GM23338 (cell line): ENCODE measurements around the gene ATOSA. TPM values are rescaled to one million over a fixed set of nuclear protein-coding genes. Genes with fewer than 3 reads are reported as not detected.

Source experiments
- ATAC-seq: fragments of 200-7000 bp; cut with Tn5 transposase; 3 replicates; pipeline ENCODE4 v1.9.1; 2020
- DNase-seq: peaks from one replicate; pipeline ENCODE4 v3.0.0-alpha.2; 2015; ENCODE audit warnings: low spot score
- H2AFZ ChIP-seq: fragments of 200-600 bp; sonication (generic); 2 replicates; pipeline ENCODE4 v1.8.0; 2016; ENCODE audit warnings: antibody characterized with exemption, mild to moderate bottlenecking, moderate library complexity
- H3F3A ChIP-seq: fragments of 200-600 bp; sonication (generic); replicated peaks from 2 replicates; pipeline ENCODE4 v1.8.0; 2017; ENCODE audit warnings: antibody characterized with exemption, mixed run types, low read depth
- H3K27ac ChIP-seq: fragments of 200-600 bp; sonication (generic); 2 replicates; pipeline ENCODE4 v1.6.1; 2016; ENCODE audit warnings: low read depth
- H3K27me3 ChIP-seq: fragments of 200-600 bp; sonication (generic); 2 replicates; pipeline ENCODE4 v1.8.0; 2016; ENCODE audit warnings: mild to moderate bottlenecking, mixed run types, moderate library complexity; ENCODE audit not compliant: insufficient read depth
- H3K36me3 ChIP-seq: fragments of 200-600 bp; sonication (generic); 2 replicates; pipeline ENCODE4 v1.8.0; 2016; ENCODE audit warnings: mild to moderate bottlenecking; ENCODE audit not compliant: insufficient read depth
- H3K4me1 ChIP-seq: fragments of 200-600 bp; sonication (generic); 2 replicates; pipeline ENCODE4 v1.8.0; 2016; ENCODE audit warnings: mild to moderate bottlenecking, moderate library complexity; ENCODE audit not compliant: insufficient read depth
- H3K4me2 ChIP-seq: fragments of 200-600 bp; sonication (generic); 2 replicates; pipeline ENCODE4 v1.7.1; 2017; ENCODE audit warnings: mixed run types
- H3K4me3 ChIP-seq: fragments of 200-600 bp; sonication (generic); 2 replicates; pipeline ENCODE4 v1.6.1; 2016; ENCODE audit warnings: mixed run types
- H3K79me2 ChIP-seq: fragments of 200-600 bp; sonication (generic); replicated peaks from 2 replicates; pipeline ENCODE4 v1.8.0; 2017; ENCODE audit warnings: mild to moderate bottlenecking; ENCODE audit not compliant: insufficient read depth
- H3K9me2 ChIP-seq: fragments of 200-600 bp; sonication (generic); 2 replicates; pipeline ENCODE4 v1.8.0; 2017; ENCODE audit not compliant: insufficient read depth
- H4K20me1 ChIP-seq: fragments of 200-600 bp; sonication (generic); replicated peaks from 2 replicates; pipeline ENCODE4 v1.8.0; 2017; ENCODE audit warnings: mild to moderate bottlenecking; ENCODE audit not compliant: insufficient read depth
- H3K27ac Mint-ChIP-seq: 2 replicates; pipeline ENCODE4 v1.8.0; 2020; ENCODE audit warnings: inconsistent platforms, mild to moderate bottlenecking, moderate library complexity, mixed read lengths
- H3K27me3 Mint-ChIP-seq: 3 replicates; pipeline ENCODE4 v1.8.0; 2022; ENCODE audit warnings: low read depth, mild to moderate bottlenecking, moderate library complexity, mixed read lengths, inconsistent platforms; ENCODE audit not compliant: insufficient read depth, poor library complexity
- H3K36me3 Mint-ChIP-seq: 3 replicates; pipeline ENCODE4 v1.8.0; 2021; ENCODE audit warnings: low read depth, mild to moderate bottlenecking, inconsistent platforms, moderate library complexity, mixed read lengths
- H3K4me1 Mint-ChIP-seq: 3 replicates; pipeline ENCODE4 v1.8.0; 2020; ENCODE audit warnings: mild to moderate bottlenecking, inconsistent platforms, mixed read lengths
- H3K4me3 Mint-ChIP-seq: 3 replicates; pipeline ENCODE4 v1.8.0; 2021; ENCODE audit warnings: moderate library complexity, mild to moderate bottlenecking, inconsistent platforms, mixed read lengths
- H3K9me3 Mint-ChIP-seq: 3 replicates; pipeline ENCODE4 v1.8.0; 2020; ENCODE audit warnings: moderate library complexity, mild to moderate bottlenecking, inconsistent platforms, mixed read lengths
- CTCF ChIP-seq, 2 experiments: fragments of 200-600 bp in 1 of 2; sonication (generic) in 1 of 2; conservative IDR thresholded peaks; 2 replicates each; pipeline versions ENCODE4 v1.5.1 to v1.6.1; 2016 to 2017; ENCODE audit warnings: antibody characterized with exemption in 2 of 2, low read depth in 2 of 2, mild to moderate bottlenecking in 2 of 2, moderate library complexity in 1 of 2
- ETS1 ChIP-seq: IDR thresholded peaks from 2 replicates; pipeline ENCODE4 v1.6.1; 2016; ENCODE audit warnings: antibody characterized with exemption
- NANOG ChIP-seq: IDR thresholded peaks from 2 replicates; pipeline ENCODE4 v1.6.1; 2016; ENCODE audit warnings: antibody characterized with exemption, borderline replicate concordance
- POLR2AphosphoS5 ChIP-seq: IDR thresholded peaks from 2 replicates; pipeline ENCODE4 v1.6.1; 2016; ENCODE audit warnings: antibody characterized with exemption, low read depth
- REST ChIP-seq: IDR thresholded peaks from one replicate; pipeline ENCODE4 v1.6.1; 2018; ENCODE audit warnings: antibody characterized with exemption; ENCODE audit not compliant: unreplicated experiment
- STAT1 ChIP-seq: IDR thresholded peaks from one replicate; pipeline ENCODE4 v1.6.1; 2016; ENCODE audit warnings: antibody characterized with exemption; ENCODE audit not compliant: unreplicated experiment
- ZNF114 ChIP-seq: fragments of 250-450 bp; sonication (Bioruptor Pico); IDR thresholded peaks from 2 replicates; pipeline ENCODE4 v1.5.0; 2020; ENCODE audit warnings: mild to moderate bottlenecking, moderate library complexity
- ZNF331 ChIP-seq: fragments of 250-450 bp; sonication (Bioruptor Pico); IDR thresholded peaks from 2 replicates; pipeline ENCODE4 v1.5.0; 2020; ENCODE audit warnings: low read depth, mild to moderate bottlenecking, moderate library complexity
- polyA plus RNA-seq: library from polyadenylated mRNA; unstranded; fragments of >200 nt; fragmentation: Nextera tagmentation; extraction: Ambion mirVana; gene quantifications from 2 replicates; pipeline ENCODE4 v1.2.1, GENCODE V29; 2016
- total RNA-seq: library from RNA; depleted of rRNA; stranded (reverse); fragments of >200 nt; shearing (Covaris generic); gene quantifications from 2 replicates; pipeline ENCODE4 v1.2.3, GENCODE V29; 2014

The ATOSA gene
- total and polyA plus RNA-seq, 2 experiments from 2014 or later = 6.2 to 14.0 TPM

GRCh38 chr15:52658955-52659354 lies 20.2 kb downstream of the ATOSA start:
- H3K27ac ChIP-seq = no peak overlapping the region
- no peaks in the 10 kb centered on the region for H3K4me1 Mint-ChIP-seq
- no peaks in the 10 kb centered on the region for H3K36me3 Mint-ChIP-seq
- no peaks in the 10 kb centered on the region for H3K9me3 Mint-ChIP-seq
- 0 out of 2 replicates have a peak, but pooled peaks cover 4% of the 10 kb centered on the region for H3K4me1 ChIP-seq
- no peak overlapping the region for H3K4me3 Mint-ChIP-seq
- H3K4me3 ChIP-seq = no peak overlapping the region
- no peaks in the 10 kb centered on the region for H3F3A ChIP-seq
- peaks cover 4% of the 10 kb centered on the region for H3K27me3 Mint-ChIP-seq
- H3K4me2 ChIP-seq = no peak overlapping the region
- H2AFZ ChIP-seq = no peak overlapping the region
- no peaks in the 10 kb centered on the region for H3K36me3 ChIP-seq
- no peak overlapping the region; the same call in 1 of the 2 replicates for H3K27ac Mint-ChIP-seq
- no peaks in the 10 kb centered on the region for H3K79me2 ChIP-seq
- H3K9me2 ChIP-seq = no peaks in the 10 kb centered on the region
- H3K27me3 ChIP-seq = no peaks in the 10 kb centered on the region
- TF ChIP-seq ZNF331 (no peak), REST (no peak)
- no peak for ATAC-seq
- DNase-seq = no peak
- H4K20me1 ChIP-seq = no peaks in the 10 kb centered on the region

DNA sequence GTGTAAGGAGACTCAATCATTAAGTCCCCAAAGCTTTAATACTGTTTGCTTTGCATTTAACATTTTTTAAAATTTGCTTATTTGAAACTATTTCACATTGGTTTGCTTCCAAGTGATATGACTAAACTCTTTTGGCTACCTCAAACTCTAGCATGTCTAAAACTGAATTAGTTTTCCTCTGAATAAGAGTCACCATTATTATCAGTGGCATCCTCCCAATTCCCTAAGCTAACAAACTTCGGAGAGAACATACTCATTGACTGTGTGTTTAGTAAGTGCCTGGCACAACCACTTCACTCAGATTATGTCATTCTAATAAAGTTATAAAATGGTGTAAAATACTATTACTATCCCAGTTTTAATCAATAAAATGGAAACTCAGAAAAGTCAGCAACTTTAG lies 21.9 kb downstream of the ATOSA start:
- H3K79me2 ChIP-seq = no peaks in the 10 kb centered on the region
- H3K4me3 ChIP-seq = no peak overlapping the region
- H3K27me3 Mint-ChIP-seq = peaks cover 4% of the 10 kb centered on the region
- H3K9me3 Mint-ChIP-seq = no peaks in the 10 kb centered on the region
- no peak overlapping the region for H3K4me3 Mint-ChIP-seq
- no peak overlapping the region for H2AFZ ChIP-seq
- ATAC-seq (no peak), DNase-seq (no peak)
- H3K4me1 Mint-ChIP-seq = peaks cover 4% of the 10 kb centered on the region; the same call in 2 of the 3 replicates
- no peaks in the 10 kb centered on the region for H3K36me3 ChIP-seq
- no peaks in the 10 kb centered on the region for H3K27me3 ChIP-seq
- no peaks in the 10 kb centered on the region for H3K9me2 ChIP-seq
- no peak overlapping the region for H3K4me2 ChIP-seq
- no peak overlapping the region for H3K27ac ChIP-seq
- no peaks in the 10 kb centered on the region for H3K4me1 ChIP-seq
- H3K27ac Mint-ChIP-seq = no peak overlapping the region
- no peaks in the 10 kb centered on the region for H4K20me1 ChIP-seq
- no peaks in the 10 kb centered on the region for H3K36me3 Mint-ChIP-seq
- no peaks in the 10 kb centered on the region for H3F3A ChIP-seq
- TF ChIP-seq ZNF114 (no peak), POLR2AphosphoS5 (no peak), ETS1 (no peak), STAT1 (no peak), NANOG (no peak), ZNF331 (no peak), REST (no peak), CTCF (conservative IDR thresholded peaks at IDR 0.05; ENCODE audit: low read depth in 2 of 2) (no peak)
